ENCODE data around the gene FDCSP. TPM values are rescaled to one million over a fixed set of nuclear protein-coding genes. Genes with fewer than 3 reads are reported as not detected.

Gene FDCSP
- not detected in 2 replicates for total RNA-seq (2012; rRNA removed)

DNA sequence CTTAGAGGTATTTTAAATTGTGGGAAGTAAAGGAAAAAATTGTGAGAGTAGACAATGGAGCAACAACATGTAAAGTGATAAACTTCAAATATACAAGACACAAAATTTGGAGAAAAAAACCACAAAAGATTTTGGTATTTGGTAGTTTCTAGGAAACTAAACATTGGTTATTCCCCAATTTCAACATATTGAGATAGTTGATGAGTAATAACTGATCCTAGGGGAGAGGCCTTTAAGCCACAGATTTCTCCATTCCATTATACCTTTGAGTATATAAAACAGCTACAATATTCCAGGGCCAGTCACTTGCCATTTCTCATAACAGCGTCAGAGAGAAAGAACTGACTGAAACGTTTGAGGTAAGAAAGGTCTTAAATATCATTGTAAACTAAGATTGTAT lies at the start of gene FDCSP:
Gene FDCSP, plus strand, starts transcription at position 301 of the 400 bp plus-strand sequence. CDS start 5,071 bp downstream, outside the sequence.
- Histone ChIP-seq H3K9me3 (replicated peaks; ENCODE audit: low read length) (no peaks in the 10 kb centered on the region), H3K9ac (ENCODE audit: low read depth, low read length) (no peak within 1 kb of the TSS), H3K4me3 (ENCODE audit: low read length) (no peak within 1 kb of the TSS), H3K27me3 (ENCODE audit: control insufficient read depth, insufficient read depth, low read length) (no peaks in the 10 kb centered on the region), H3K4me2 (ENCODE audit: low read length) (no peak within 1 kb of the TSS), H3K4me1 (ENCODE audit: control insufficient read depth, insufficient read depth, low read length) (no peaks in the 10 kb centered on the region), H3K36me3 (ENCODE audit: insufficient read depth, low read length) (no peaks in the 10 kb centered on the region)

GRCh38 chr4:70177090-70177489 lies 48.8 kb upstream of the FDCSP start:
- Histone ChIP-seq H3K36me3 (ENCODE audit: insufficient read depth, low read length) (no peaks in the 10 kb centered on the region), H3K27me3 (ENCODE audit: control insufficient read depth, insufficient read depth, low read length) (no peaks in the 10 kb centered on the region), H3K9ac (ENCODE audit: low read depth, low read length) (no peak overlapping the region), H3K9me3 (replicated peaks; ENCODE audit: low read length) (no peaks in the 10 kb centered on the region), H3K4me3 (ENCODE audit: low read length) (no peak overlapping the region), H3K4me2 (ENCODE audit: low read length) (no peak overlapping the region), H3K4me1 (ENCODE audit: control insufficient read depth, insufficient read depth, low read length) (no peaks in the 10 kb centered on the region)

DNA sequence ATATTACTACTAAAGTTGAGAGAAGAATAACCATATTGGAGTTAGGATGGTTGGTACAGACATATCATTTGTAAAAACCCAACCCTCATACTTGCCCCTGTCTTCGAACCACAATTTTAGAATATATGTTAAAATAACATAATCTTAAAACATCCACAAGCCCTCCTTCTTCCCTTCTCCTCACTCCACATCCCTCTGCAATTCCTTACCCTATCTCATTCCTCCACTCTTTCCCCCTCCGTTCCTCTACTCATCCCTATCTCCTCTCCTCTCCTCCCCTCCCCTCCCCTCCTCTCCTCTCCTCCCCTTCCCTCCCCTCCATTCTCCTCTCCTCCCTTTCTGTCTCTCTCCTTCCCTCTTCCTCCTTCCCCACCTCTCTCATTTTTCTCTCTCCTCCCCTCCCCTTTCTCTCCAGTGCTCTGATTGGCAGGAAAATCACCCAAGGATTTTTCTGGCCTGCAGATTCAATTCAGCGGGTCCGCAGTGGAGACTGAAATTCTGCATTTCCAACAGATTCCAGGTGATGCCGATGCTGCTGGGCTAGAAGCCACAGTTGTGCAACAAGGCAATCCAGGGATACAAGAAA lies 47.8 kb upstream of the FDCSP start:
- Histone ChIP-seq H3K27me3 (ENCODE audit: control insufficient read depth, insufficient read depth, low read length) (no peaks in the 10 kb centered on the region), H3K4me1 (ENCODE audit: control insufficient read depth, insufficient read depth, low read length) (no peaks in the 10 kb centered on the region), H3K9ac (ENCODE audit: low read depth, low read length) (no peak overlapping the region), H3K9me3 (replicated peaks; ENCODE audit: low read length) (no peaks in the 10 kb centered on the region), H3K36me3 (ENCODE audit: insufficient read depth, low read length) (no peaks in the 10 kb centered on the region), H3K4me3 (ENCODE audit: low read length) (no peak overlapping the region), H3K4me2 (ENCODE audit: low read length) (no peak overlapping the region)

- H3K4me2 ChIP-seq (ENCODE audit: low read length): no peak overlapping the region
- no peaks in the 10 kb centered on the region for H3K36me3 ChIP-seq (ENCODE audit: insufficient read depth, low read length)
- no peak overlapping the region for H3K9ac ChIP-seq (ENCODE audit: low read depth, low read length)
- H3K27me3 ChIP-seq (ENCODE audit: control insufficient read depth, insufficient read depth, low read length): no peaks in the 10 kb centered on the region
- H3K4me1 ChIP-seq (ENCODE audit: control insufficient read depth, insufficient read depth, low read length): no peaks in the 10 kb centered on the region
- no peak overlapping the region for H3K4me3 ChIP-seq (ENCODE audit: low read length)
- no peaks in the 10 kb centered on the region for H3K9me3 ChIP-seq (replicated peaks; ENCODE audit: low read length)
Observed at GRCh38 chr4:70179811-70180210, 46.1 kb upstream of the FDCSP start.

DNA sequence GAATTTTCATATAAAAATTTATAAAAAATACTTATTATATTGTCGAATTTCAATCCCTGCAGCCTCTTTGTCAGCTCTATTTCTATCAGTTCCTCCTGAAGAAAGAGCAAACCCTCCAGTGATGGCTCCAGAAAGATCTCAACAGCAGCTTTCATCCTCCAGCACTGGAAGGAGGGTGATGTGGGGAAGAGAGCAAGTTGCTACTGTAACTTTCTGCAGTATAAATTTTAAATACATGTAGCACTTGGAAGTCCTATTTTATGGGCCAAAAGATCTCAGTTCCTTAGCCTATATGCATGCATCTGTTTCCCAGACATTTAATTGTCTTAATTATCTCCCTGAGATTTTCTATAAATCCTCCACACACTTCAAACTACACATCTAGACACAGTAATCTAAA lies 44.1 kb upstream of the FDCSP start:
- H3K9ac ChIP-seq (ENCODE audit: low read depth, low read length): no peak overlapping the region
- no peak overlapping the region for H3K4me3 ChIP-seq (ENCODE audit: low read length)
- H3K4me2 ChIP-seq (ENCODE audit: low read length): no peak overlapping the region
- H3K4me1 ChIP-seq (ENCODE audit: control insufficient read depth, insufficient read depth, low read length): no peaks in the 10 kb centered on the region
- H3K36me3 ChIP-seq (ENCODE audit: insufficient read depth, low read length): no peaks in the 10 kb centered on the region
- H3K9me3 ChIP-seq (replicated peaks; ENCODE audit: low read length): no peaks in the 10 kb centered on the region
- no peaks in the 10 kb centered on the region for H3K27me3 ChIP-seq (ENCODE audit: control insufficient read depth, insufficient read depth, low read length)

DNA sequence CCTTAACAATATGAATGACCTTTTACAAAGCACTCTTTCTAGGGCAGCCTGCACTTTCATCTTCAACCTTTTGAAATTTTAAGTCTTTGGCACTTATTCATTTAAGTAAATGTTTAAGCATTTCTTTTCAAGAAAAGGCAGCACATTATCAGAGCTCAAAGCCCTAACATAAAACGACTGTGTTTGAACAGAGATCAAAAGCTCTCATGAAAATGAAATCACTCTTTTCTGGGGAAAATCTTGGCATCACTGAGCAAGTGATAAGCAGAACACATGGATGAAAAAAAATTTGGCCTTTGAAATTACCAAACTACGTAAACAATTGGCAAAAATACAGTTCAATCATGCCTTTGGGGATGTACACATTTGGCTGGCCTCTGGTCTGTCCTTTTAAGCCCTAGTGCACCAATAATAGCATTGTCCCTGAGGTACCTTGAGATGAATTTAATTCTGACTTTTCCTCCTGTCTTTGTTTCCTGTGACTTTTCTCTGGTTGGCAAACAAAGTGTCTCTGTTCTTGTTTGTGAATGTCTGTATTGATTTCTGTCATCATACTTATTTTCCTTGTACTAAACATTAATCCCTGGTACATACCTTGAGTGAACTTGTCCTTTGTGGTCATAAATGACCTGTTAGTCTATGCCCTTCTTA lies 43.3 kb upstream of the FDCSP start:
- no peak overlapping the region for H3K9ac ChIP-seq (ENCODE audit: low read depth, low read length)
- no peaks in the 10 kb centered on the region for H3K4me1 ChIP-seq (ENCODE audit: control insufficient read depth, insufficient read depth, low read length)
- H3K36me3 ChIP-seq (ENCODE audit: insufficient read depth, low read length): no peaks in the 10 kb centered on the region
- H3K9me3 ChIP-seq (replicated peaks; ENCODE audit: low read length): no peaks in the 10 kb centered on the region
- H3K4me2 ChIP-seq (ENCODE audit: low read length): no peak overlapping the region
- no peaks in the 10 kb centered on the region for H3K27me3 ChIP-seq (ENCODE audit: control insufficient read depth, insufficient read depth, low read length)
- H3K4me3 ChIP-seq (ENCODE audit: low read length): no peak overlapping the region

GRCh38 chr4:70183168-70183939 lies 42.6 kb upstream of the FDCSP start:
- Histone ChIP-seq H3K9ac (ENCODE audit: low read depth, low read length) (no peak overlapping the region), H3K4me3 (ENCODE audit: low read length) (no peak overlapping the region)

GRCh38 chr4:70183940-70184246 lies 42.0 kb upstream of the FDCSP start:
- Histone ChIP-seq H3K9me3 (replicated peaks; ENCODE audit: low read length) (no peaks in the 10 kb centered on the region), H3K4me3 (ENCODE audit: low read length) (no peak overlapping the region), H3K36me3 (ENCODE audit: insufficient read depth, low read length) (no peaks in the 10 kb centered on the region), H3K9ac (ENCODE audit: low read depth, low read length) (no peak overlapping the region), H3K27me3 (ENCODE audit: control insufficient read depth, insufficient read depth, low read length) (no peaks in the 10 kb centered on the region), H3K4me2 (ENCODE audit: low read length) (no peak overlapping the region), H3K4me1 (ENCODE audit: control insufficient read depth, insufficient read depth, low read length) (no peaks in the 10 kb centered on the region)

More at GRCh38 chr4:70183168-70183939, 42.6 kb upstream of the FDCSP start:
- Histone ChIP-seq H3K4me1 (ENCODE audit: control insufficient read depth, insufficient read depth, low read length) (no peaks in the 10 kb centered on the region), H3K27me3 (ENCODE audit: control insufficient read depth, insufficient read depth, low read length) (no peaks in the 10 kb centered on the region), H3K4me2 (ENCODE audit: low read length) (no peak overlapping the region), H3K9me3 (replicated peaks; ENCODE audit: low read length) (no peaks in the 10 kb centered on the region), H3K36me3 (ENCODE audit: insufficient read depth, low read length) (no peaks in the 10 kb centered on the region)

- Histone ChIP-seq H3K4me3 (ENCODE audit: low read length) (no peak overlapping the region), H3K4me2 (ENCODE audit: low read length) (no peak overlapping the region), H3K4me1 (ENCODE audit: control insufficient read depth, insufficient read depth, low read length) (no peaks in the 10 kb centered on the region), H3K36me3 (ENCODE audit: insufficient read depth, low read length) (no peaks in the 10 kb centered on the region), H3K9ac (ENCODE audit: low read depth, low read length) (no peak overlapping the region), H3K9me3 (replicated peaks; ENCODE audit: low read length) (no peaks in the 10 kb centered on the region), H3K27me3 (ENCODE audit: control insufficient read depth, insufficient read depth, low read length) (no peaks in the 10 kb centered on the region)
Observed at GRCh38 chr4:70187216-70187615, 38.7 kb upstream of the FDCSP start.

DNA sequence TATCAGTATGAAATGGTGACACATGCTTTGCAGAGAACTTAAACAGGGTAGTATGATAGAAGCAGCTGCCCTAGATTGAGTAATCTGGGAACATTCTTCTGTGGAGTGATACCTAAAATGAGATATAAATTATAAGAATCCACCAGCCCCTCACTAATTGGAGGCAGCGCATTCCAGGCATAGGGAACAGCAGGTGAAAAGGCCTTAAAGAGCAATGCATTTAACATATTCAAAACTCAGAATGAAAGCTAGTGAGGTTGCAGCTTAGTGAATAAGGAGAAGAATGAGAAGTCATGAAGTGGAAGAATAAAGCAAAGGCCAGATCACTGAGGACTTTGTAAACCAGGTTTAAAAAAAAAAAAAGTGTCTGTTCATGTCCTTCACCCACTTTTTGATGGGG lies 35.3 kb upstream of the FDCSP start:
- Histone ChIP-seq H3K4me2 (ENCODE audit: low read length) (no peak overlapping the region), H3K4me3 (ENCODE audit: low read length) (no peak overlapping the region), H3K27me3 (ENCODE audit: control insufficient read depth, insufficient read depth, low read length) (no peaks in the 10 kb centered on the region), H3K36me3 (ENCODE audit: insufficient read depth, low read length) (no peaks in the 10 kb centered on the region), H3K9ac (ENCODE audit: low read depth, low read length) (no peak overlapping the region), H3K4me1 (ENCODE audit: control insufficient read depth, insufficient read depth, low read length) (no peaks in the 10 kb centered on the region), H3K9me3 (replicated peaks; ENCODE audit: low read length) (no peaks in the 10 kb centered on the region)

- H3K4me1 ChIP-seq (ENCODE audit: control insufficient read depth, insufficient read depth, low read length): no peaks in the 10 kb centered on the region
- no peaks in the 10 kb centered on the region for H3K9me3 ChIP-seq (replicated peaks; ENCODE audit: low read length)
- H3K36me3 ChIP-seq (ENCODE audit: insufficient read depth, low read length): no peaks in the 10 kb centered on the region
- no peaks in the 10 kb centered on the region for H3K27me3 ChIP-seq (ENCODE audit: control insufficient read depth, insufficient read depth, low read length)
- H3K9ac ChIP-seq (ENCODE audit: low read depth, low read length): no peak overlapping the region
- H3K4me2 ChIP-seq (ENCODE audit: low read length): no peak overlapping the region
- no peak overlapping the region for H3K4me3 ChIP-seq (ENCODE audit: low read length)
Observed at GRCh38 chr4:70191647-70192046, 34.3 kb upstream of the FDCSP start.

GRCh38 chr4:70192895-70193294 lies 33.0 kb upstream of the FDCSP start:
- no peaks in the 10 kb centered on the region for H3K27me3 ChIP-seq (ENCODE audit: control insufficient read depth, insufficient read depth, low read length)
- no peaks in the 10 kb centered on the region for H3K4me1 ChIP-seq (ENCODE audit: control insufficient read depth, insufficient read depth, low read length)
- no peak overlapping the region for H3K9ac ChIP-seq (ENCODE audit: low read depth, low read length)
- H3K9me3 ChIP-seq (replicated peaks; ENCODE audit: low read length): no peaks in the 10 kb centered on the region
- H3K36me3 ChIP-seq (ENCODE audit: insufficient read depth, low read length): no peaks in the 10 kb centered on the region
- H3K4me2 ChIP-seq (ENCODE audit: low read length): no peak overlapping the region
- no peak overlapping the region for H3K4me3 ChIP-seq (ENCODE audit: low read length)
